Neural crest cell (in vitro differentiated cells): ENCODE data around the gene CAPN5. TPM values are rescaled to one million over a fixed set of nuclear protein-coding genes. Genes with fewer than 3 reads are reported as not detected.
A peak's percentile ranks its signal among the peaks of the same experiment; 100 is the strongest.
"Not testable (repeated sequence)": the region's sequence is repeated elsewhere in the genome, so short reads cannot be mapped to it uniquely, and the experiment has no call there.

ENCODE experiments used
- DNase-seq: peaks from one replicate; pipeline ENCODE4 v3.0.0; 2021; ENCODE audit warnings: low read depth, mixed read lengths, low spot score
- H3K27ac Mint-ChIP-seq: one replicate; pipeline ENCODE4 v1.8.0; 2021; ENCODE audit warnings: mild to moderate bottlenecking, mixed read lengths; ENCODE audit not compliant: unreplicated experiment
- H3K27me3 Mint-ChIP-seq: 2 replicates; pipeline ENCODE4 v1.8.0; 2021; ENCODE audit warnings: low read depth, mild to moderate bottlenecking, mixed read lengths
- H3K36me3 Mint-ChIP-seq: 2 replicates; pipeline ENCODE4 v1.8.0; 2021; ENCODE audit warnings: low read depth, mild to moderate bottlenecking, mixed read lengths
- H3K4me1 Mint-ChIP-seq: 2 replicates; pipeline ENCODE4 v1.8.0; 2021; ENCODE audit warnings: mixed read lengths
- H3K4me3 Mint-ChIP-seq: one replicate; pipeline ENCODE4 v1.8.0; 2021; ENCODE audit warnings: mild to moderate bottlenecking, mixed read lengths
- H3K9me3 Mint-ChIP-seq: 2 replicates; pipeline ENCODE4 v1.8.0; 2021; ENCODE audit warnings: mixed read lengths
- total RNA-seq: library from RNA; stranded (reverse); gene quantifications from 2 replicates; pipeline ENCODE4 v1.2.1, GENCODE V29; 2021
- TF ChIP-seq, protein P1 (sequence below): fragments of 200-600 bp; sonication (generic); conservative IDR thresholded peaks from 2 replicates; pipeline ENCODE4 v1.5.0; 2021; ENCODE audit warnings: antibody characterized with exemption, mild to moderate bottlenecking

CAPN5 gene
- total RNA-seq, 1 donor from 2014 or later = 25.8 TPM

DNA sequence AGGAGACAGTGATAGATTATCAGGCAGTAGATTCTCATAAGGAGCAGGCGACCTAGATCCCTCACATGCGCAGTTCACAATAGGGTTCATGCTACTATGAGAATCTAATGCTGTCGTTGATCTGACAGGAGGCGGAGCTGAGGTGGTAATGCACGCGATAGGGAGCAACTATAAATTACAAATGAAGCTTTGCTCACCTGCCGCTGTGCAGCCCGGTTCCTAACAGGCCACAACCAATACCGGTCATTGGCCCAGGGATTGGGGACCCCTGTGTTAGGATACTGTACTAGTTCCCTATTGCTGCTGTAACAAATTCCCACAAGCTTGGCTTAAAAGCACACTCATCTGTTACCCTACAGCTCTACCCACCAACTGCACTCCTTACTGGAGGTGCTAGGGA lies 21.9 kb upstream of the CAPN5 start:
- H3K4me3 Mint-ChIP-seq = no peak overlapping the region
- H3K36me3 Mint-ChIP-seq = no peaks in the 10 kb centered on the region
- H3K27me3 Mint-ChIP-seq = peaks cover 42% of the 10 kb centered on the region
- DNase-seq = no peak
- TF ChIP-seq, protein P1, sequence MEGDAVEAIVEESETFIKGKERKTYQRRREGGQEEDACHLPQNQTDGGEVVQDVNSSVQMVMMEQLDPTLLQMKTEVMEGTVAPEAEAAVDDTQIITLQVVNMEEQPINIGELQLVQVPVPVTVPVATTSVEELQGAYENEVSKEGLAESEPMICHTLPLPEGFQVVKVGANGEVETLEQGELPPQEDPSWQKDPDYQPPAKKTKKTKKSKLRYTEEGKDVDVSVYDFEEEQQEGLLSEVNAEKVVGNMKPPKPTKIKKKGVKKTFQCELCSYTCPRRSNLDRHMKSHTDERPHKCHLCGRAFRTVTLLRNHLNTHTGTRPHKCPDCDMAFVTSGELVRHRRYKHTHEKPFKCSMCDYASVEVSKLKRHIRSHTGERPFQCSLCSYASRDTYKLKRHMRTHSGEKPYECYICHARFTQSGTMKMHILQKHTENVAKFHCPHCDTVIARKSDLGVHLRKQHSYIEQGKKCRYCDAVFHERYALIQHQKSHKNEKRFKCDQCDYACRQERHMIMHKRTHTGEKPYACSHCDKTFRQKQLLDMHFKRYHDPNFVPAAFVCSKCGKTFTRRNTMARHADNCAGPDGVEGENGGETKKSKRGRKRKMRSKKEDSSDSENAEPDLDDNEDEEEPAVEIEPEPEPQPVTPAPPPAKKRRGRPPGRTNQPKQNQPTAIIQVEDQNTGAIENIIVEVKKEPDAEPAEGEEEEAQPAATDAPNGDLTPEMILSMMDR = no peak
- H3K27ac Mint-ChIP-seq = no peak overlapping the region
- H3K4me1 Mint-ChIP-seq = peaks cover 10% of the 10 kb centered on the region
- no peaks in the 10 kb centered on the region for H3K9me3 Mint-ChIP-seq

DNA sequence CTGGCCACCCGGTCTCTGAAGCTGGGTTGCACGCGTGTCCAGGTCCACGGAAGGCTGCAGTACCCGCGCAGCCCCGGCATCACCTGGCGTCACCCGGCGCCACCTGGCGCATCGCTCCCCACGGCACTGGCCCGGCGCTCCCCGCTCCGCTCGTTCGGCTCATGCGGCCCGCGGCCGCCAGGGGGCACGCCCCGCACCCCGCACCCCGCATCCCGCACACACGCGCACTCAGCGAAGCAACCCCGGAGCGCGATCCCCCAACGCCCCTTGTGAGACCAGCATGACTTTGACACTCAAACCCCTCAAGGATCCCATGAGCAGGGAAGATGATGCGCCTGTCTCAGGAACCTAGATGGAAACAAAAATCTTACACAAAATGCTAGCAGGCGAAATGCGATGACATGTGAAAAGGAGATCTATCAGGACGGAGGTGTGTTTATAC lies 20.7 kb upstream of the CAPN5 start:
- peaks cover 10% of the 10 kb centered on the region for H3K4me1 Mint-ChIP-seq
- H3K36me3 Mint-ChIP-seq = no peaks in the 10 kb centered on the region
- H3K27me3 Mint-ChIP-seq = peaks cover 35% of the 10 kb centered on the region
- DNase-seq = peak; percentile 66
- TF ChIP-seq, protein P1 = peak; percentile 88
- no peak overlapping the region for H3K27ac Mint-ChIP-seq
- no peak overlapping the region for H3K4me3 Mint-ChIP-seq
- H3K9me3 Mint-ChIP-seq = no peaks in the 10 kb centered on the region

DNA sequence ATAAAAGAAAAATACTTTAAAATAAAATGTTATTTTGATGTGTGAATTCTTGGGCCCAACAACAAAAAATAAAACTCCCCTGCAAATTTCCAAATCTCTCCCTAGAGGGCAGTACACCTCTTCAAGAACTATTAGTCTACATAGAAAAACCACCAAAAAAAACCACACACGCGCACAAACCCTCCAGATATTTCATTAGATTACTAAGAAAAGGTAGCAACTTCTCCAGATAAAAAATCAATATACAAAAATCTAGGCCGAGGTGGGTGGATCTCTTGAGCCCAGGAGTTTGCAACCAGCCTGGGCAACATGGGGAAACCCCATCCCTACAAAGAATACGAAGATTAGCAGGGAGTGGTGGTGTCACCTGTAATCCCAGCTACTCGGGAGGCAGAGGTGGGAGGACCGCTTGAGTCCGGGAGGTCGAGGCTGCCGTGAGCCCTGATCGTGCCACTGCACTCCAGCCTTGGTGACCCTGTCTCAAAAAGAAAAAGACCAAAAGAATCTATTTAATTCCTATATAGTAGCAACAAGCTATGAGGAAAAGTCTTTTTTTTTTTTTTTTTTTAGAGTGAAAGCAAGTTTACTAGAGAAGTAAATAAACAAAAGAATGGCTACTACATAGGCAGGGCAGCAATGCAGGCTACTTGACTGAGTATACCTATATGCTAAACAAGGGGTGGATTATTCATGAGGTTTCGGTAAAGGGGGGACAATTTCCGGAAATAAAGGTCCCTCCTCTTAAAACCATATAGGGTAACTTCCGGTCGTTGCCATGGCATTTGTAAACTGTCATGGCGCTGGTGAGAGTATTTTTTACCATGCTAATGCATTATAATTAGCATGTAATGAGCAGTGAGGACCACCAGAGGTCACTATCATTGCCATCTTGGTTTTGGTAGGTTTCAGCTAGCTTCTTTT lies 19.5 kb upstream of the CAPN5 start:
- peak overlapping the region; percentile 52 for H3K4me3 Mint-ChIP-seq
- H3K27me3 Mint-ChIP-seq = peaks cover 30% of the 10 kb centered on the region
- no peak overlapping the region for H3K27ac Mint-ChIP-seq
- no peaks in the 10 kb centered on the region for H3K9me3 Mint-ChIP-seq
- peak; percentile 62 for DNase-seq
- peaks cover 10% of the 10 kb centered on the region for H3K4me1 Mint-ChIP-seq
- TF ChIP-seq, protein P1 = peak; percentile 80
- H3K36me3 Mint-ChIP-seq = no peaks in the 10 kb centered on the region

DNA sequence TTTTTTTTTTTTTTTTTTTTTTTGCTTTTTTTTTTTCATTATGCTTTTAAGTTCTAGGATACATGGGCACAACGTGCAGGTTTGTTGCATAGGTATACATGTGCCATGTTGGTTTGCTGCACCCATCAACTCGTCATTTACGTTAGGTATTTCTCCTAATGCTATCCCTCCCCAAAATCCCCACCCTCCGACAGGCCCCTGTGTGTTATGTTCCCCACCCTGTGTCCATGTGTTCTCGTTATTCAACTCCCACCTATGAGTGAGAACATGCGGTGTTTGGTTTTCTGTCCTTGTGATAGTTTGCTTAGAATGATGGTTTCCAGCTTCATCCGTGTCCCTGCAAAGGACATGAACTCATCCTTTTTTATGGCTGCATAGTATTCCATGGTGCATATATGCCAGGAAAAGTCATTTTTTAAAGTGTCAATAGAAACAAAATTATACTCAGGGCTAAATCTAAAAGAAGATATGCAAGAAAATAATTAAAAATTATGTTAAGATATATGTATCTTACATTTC lies 18.8 kb upstream of the CAPN5 start:
- H3K27ac Mint-ChIP-seq, DNase-seq, H3K36me3 Mint-ChIP-seq, H3K4me3 Mint-ChIP-seq, H3K9me3 Mint-ChIP-seq, H3K4me1 Mint-ChIP-seq: not testable (repeated sequence)
- peaks cover 27% of the 10 kb centered on the region for H3K27me3 Mint-ChIP-seq
- TF ChIP-seq, protein P1 = peak; percentile 13

DNA sequence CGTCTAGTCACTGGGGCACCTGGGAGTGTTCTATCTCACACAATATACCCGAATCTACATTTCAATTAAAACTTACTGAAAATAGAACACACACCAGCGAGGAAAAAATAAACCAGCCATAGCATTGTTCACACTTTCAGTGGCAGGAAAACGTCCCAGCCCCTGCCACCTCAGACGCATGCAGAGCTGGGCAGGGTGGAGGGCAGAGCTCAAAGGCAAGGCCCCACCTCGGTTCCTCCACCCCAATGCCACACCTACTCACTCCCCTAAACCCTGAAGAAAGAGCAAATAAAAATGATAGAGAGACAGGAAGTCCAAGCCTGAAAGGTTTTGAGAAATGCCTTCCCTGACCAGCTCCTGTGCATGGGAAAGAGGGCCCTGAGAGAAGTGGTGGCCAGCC lies 17.7 kb upstream of the CAPN5 start:
- H3K4me3 Mint-ChIP-seq = no peak overlapping the region
- H3K9me3 Mint-ChIP-seq = no peaks in the 10 kb centered on the region
- TF ChIP-seq, protein P1 = no peak
- no peak for DNase-seq
- H3K27ac Mint-ChIP-seq = peak overlapping the region; percentile 53
- H3K4me1 Mint-ChIP-seq = peaks cover 10% of the 10 kb centered on the region
- peaks cover 26% of the 10 kb centered on the region for H3K27me3 Mint-ChIP-seq
- H3K36me3 Mint-ChIP-seq = no peaks in the 10 kb centered on the region
